GM21786 (cell line): Measurements from ENCODE around the gene KCTD11.

ENCODE experiments used
- ATAC-seq: cut with Tn5 transposase; IDR thresholded peaks from one replicate; pipeline ENCODE4 v1.9.1; 2021; ENCODE audit not compliant: unreplicated experiment

Gene KCTD11

GRCh38 chr17:7351665-7352502 is at the start of gene KCTD11:
Gene KCTD11 (plus strand): TSS chr17:7352162.
- peak; percentile 61 for ATAC-seq

GRCh38 chr17:7304179-7304578 is 47.8 kb upstream of the KCTD11 start:
- no peak for ATAC-seq

GRCh38 chr17:7306911-7307685 is 44.9 kb upstream of the KCTD11 start, which contains the start of gene EIF5A:
Gene EIF5A (plus strand): TSS chr17:7307628. CDS start chr17:7309636, 2,008 bp downstream.
- peak; percentile 67 for ATAC-seq

GRCh38 chr17:7307686-7308624 is 44.0 kb upstream of the KCTD11 start:
- no peak for ATAC-seq

GRCh38 chr17:7308625-7309433 is 43.1 kb upstream of the KCTD11 start:
- no peak for ATAC-seq

- no peak for ATAC-seq
Measured at GRCh38 chr17:7309628-7310027, 42.3 kb upstream of the KCTD11 start.

- ATAC-seq: no peak
Measured at GRCh38 chr17:7311110-7311705, 40.8 kb upstream of the KCTD11 start.

GRCh38 chr17:7312432-7313087 is 39.4 kb upstream of the KCTD11 start:
- ATAC-seq: no peak

GRCh38 chr17:7313088-7313889 is 38.7 kb upstream of the KCTD11 start:
- ATAC-seq: no peak

- no peak for ATAC-seq
Measured at GRCh38 chr17:7313890-7314718, 37.9 kb upstream of the KCTD11 start.

GRCh38 chr17:7314719-7315569 is 37.0 kb upstream of the KCTD11 start, which contains the start of gene GPS2:
Gene GPS2 (minus strand): TSS chr17:7315360. CDS start chr17:7315052, 308 bp downstream.
- ATAC-seq: peak; percentile 67

GRCh38 chr17:7315570-7316235 is 36.3 kb upstream of the KCTD11 start:
- no peak for ATAC-seq

GRCh38 chr17:7317161-7317803 is 34.7 kb upstream of the KCTD11 start:
- ATAC-seq: no peak

- ATAC-seq: no peak
Measured at GRCh38 chr17:7318121-7318860, 33.7 kb upstream of the KCTD11 start.

- no peak for ATAC-seq
Measured at GRCh38 chr17:7321466-7321865, 30.5 kb upstream of the KCTD11 start.
